ENCODE data around the gene AATF.

The AATF gene

GRCh38 chr17:37079065-37079708, 130.4 kb downstream of the AATF start:
- no peak for DNase-seq (ENCODE audit: low read depth)
- TF ChIP-seq CTCF (conservative IDR thresholded peaks at IDR 0.05; ENCODE audit: control insufficient read depth, insufficient read depth, low read depth, low read length) = no peak
- no peak overlapping the region for H3K4me3 ChIP-seq (ENCODE audit: control insufficient read depth, low read depth, low read length)

GRCh38 chr17:37079735-37080134, 131.0 kb downstream of the AATF start:
- DNase-seq (ENCODE audit: low read depth) = peak; percentile 64
- no peak overlapping the region for H3K4me3 ChIP-seq (ENCODE audit: control insufficient read depth, low read depth, low read length)
- TF ChIP-seq CTCF (conservative IDR thresholded peaks at IDR 0.05; ENCODE audit: control insufficient read depth, insufficient read depth, low read depth, low read length) = no peak

GRCh38 chr17:37081287-37081686, 132.5 kb downstream of the AATF start:
- H3K4me3 ChIP-seq (ENCODE audit: control insufficient read depth, low read depth, low read length) = no peak overlapping the region
- TF ChIP-seq CTCF (conservative IDR thresholded peaks at IDR 0.05; ENCODE audit: control insufficient read depth, insufficient read depth, low read depth, low read length) = no peak
- no peak for DNase-seq (ENCODE audit: low read depth)

- no peak for TF ChIP-seq CTCF (conservative IDR thresholded peaks at IDR 0.05; ENCODE audit: control insufficient read depth, insufficient read depth, low read depth, low read length)
- no peak for DNase-seq (ENCODE audit: low read depth)
- H3K4me3 ChIP-seq (ENCODE audit: control insufficient read depth, low read depth, low read length) = no peak overlapping the region
Measured at GRCh38 chr17:37082311-37082860, 133.6 kb downstream of the AATF start.

GRCh38 chr17:37082985-37083384, 134.2 kb downstream of the AATF start:
- DNase-seq (ENCODE audit: low read depth) = no peak
- no peak for TF ChIP-seq CTCF (conservative IDR thresholded peaks at IDR 0.05; ENCODE audit: control insufficient read depth, insufficient read depth, low read depth, low read length)
- H3K4me3 ChIP-seq (ENCODE audit: control insufficient read depth, low read depth, low read length) = no peak overlapping the region

GRCh38 chr17:37083456-37083855, 134.7 kb downstream of the AATF start:
- H3K4me3 ChIP-seq (ENCODE audit: control insufficient read depth, low read depth, low read length) = no peak overlapping the region
- no peak for TF ChIP-seq CTCF (conservative IDR thresholded peaks at IDR 0.05; ENCODE audit: control insufficient read depth, insufficient read depth, low read depth, low read length)
- DNase-seq (ENCODE audit: low read depth) = no peak

All from fibroblast of mammary gland (primary cell).